Measurements from ENCODE around the gene SNAI1.

- TF ChIP-seq, protein P1, sequence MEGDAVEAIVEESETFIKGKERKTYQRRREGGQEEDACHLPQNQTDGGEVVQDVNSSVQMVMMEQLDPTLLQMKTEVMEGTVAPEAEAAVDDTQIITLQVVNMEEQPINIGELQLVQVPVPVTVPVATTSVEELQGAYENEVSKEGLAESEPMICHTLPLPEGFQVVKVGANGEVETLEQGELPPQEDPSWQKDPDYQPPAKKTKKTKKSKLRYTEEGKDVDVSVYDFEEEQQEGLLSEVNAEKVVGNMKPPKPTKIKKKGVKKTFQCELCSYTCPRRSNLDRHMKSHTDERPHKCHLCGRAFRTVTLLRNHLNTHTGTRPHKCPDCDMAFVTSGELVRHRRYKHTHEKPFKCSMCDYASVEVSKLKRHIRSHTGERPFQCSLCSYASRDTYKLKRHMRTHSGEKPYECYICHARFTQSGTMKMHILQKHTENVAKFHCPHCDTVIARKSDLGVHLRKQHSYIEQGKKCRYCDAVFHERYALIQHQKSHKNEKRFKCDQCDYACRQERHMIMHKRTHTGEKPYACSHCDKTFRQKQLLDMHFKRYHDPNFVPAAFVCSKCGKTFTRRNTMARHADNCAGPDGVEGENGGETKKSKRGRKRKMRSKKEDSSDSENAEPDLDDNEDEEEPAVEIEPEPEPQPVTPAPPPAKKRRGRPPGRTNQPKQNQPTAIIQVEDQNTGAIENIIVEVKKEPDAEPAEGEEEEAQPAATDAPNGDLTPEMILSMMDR (IDR thresholded peaks at IDR 0.05), result no peak
- TF ChIP-seq POLR2A (IDR thresholded peaks at IDR 0.05) (no peak), POLR2AphosphoS5 (IDR thresholded peaks at IDR 0.05) (no peak)
Observed at GRCh38 chr20:49985157-49985556, 2.4 kb downstream of the SNAI1 start.
